Activated T-helper 1 cell treated with anti-CD3 and anti-CD28 coated beads, Interleukin-12 subunit alpha, Interleukin-12 subunit beta, Interleukin-2, Interleukin-4 antibody, amounts not matched to agents 30 ng/mL and 10 ng/mL and 1 ng/mL, durations not matched to agents 14 hours and 24 hours and 36 hours (primary cell): Measurements from ENCODE around the gene ZNF354C. TPM values are rescaled to one million over a fixed set of nuclear protein-coding genes. Genes with fewer than 3 reads are reported as not detected.
"Not testable (repeated sequence)": the region's sequence is repeated elsewhere in the genome, so short reads cannot be mapped to it uniquely, and the experiment has no call there.

Source experiments
- DNase-seq: peaks from one replicate; pipeline ENCODE4 v3.0.0; 2021; ENCODE audit warnings: low spot score
- H3K27ac Mint-ChIP-seq: one replicate; pipeline ENCODE4 v1.8.0; 2021; ENCODE audit warnings: mild to moderate bottlenecking, mixed read lengths
- H3K27me3 Mint-ChIP-seq: one replicate; pipeline ENCODE4 v1.8.0; 2022; ENCODE audit warnings: mild to moderate bottlenecking, moderate library complexity, mixed read lengths; ENCODE audit not compliant: insufficient read depth
- H3K36me3 Mint-ChIP-seq: one replicate; pipeline ENCODE4 v1.8.0; 2021; ENCODE audit warnings: low read depth, mixed read lengths
- H3K4me1 Mint-ChIP-seq: one replicate; pipeline ENCODE4 v1.8.0; 2021; ENCODE audit warnings: low read depth, mixed read lengths
- H3K4me3 Mint-ChIP-seq: one replicate; pipeline ENCODE4 v1.8.0; 2021; ENCODE audit warnings: mild to moderate bottlenecking, moderate library complexity, mixed read lengths
- H3K9me3 Mint-ChIP-seq: one replicate; pipeline ENCODE4 v1.8.0; 2021; ENCODE audit warnings: mixed read lengths
- intact Hi-C: fragments of 100-400 bp; cut with micrococcal nuclease; formaldehyde crosslinking; loops from one replicate; pipeline ENCODE4 v1.15.1; 2024
- total RNA-seq: library from RNA; stranded (reverse); gene quantifications from 2 replicates; pipeline ENCODE4 v1.2.3, GENCODE V29; 2022

The ZNF354C gene
- total RNA-seq, 1 donor from 2014 or later = 4.1 TPM

- Mint-ChIP-seq H3K4me3 (no peak overlapping the region), H3K27me3 (no peaks in the 10 kb centered on the region), H3K9me3 (peaks cover 78% of the 10 kb centered on the region), H3K27ac (no peak overlapping the region), H3K36me3 (peaks cover 51% of the 10 kb centered on the region), H3K4me1 (no peaks in the 10 kb centered on the region)
- intact Hi-C loops = no loop called here
- no peak for DNase-seq
Observed at GRCh38 chr5:179079165-179079987, 19.2 kb downstream of the ZNF354C start.

GRCh38 chr5:179080724-179081123 lies 20.6 kb downstream of the ZNF354C start:
- Mint-ChIP-seq H3K27me3 (no peaks in the 10 kb centered on the region), H3K4me1 (no peaks in the 10 kb centered on the region), H3K27ac (no peak overlapping the region), H3K4me3 (no peak overlapping the region), H3K36me3 (peaks cover 43% of the 10 kb centered on the region), H3K9me3 (peaks cover 80% of the 10 kb centered on the region)
- no peak for DNase-seq
- intact Hi-C loops = no loop called here

GRCh38 chr5:179089502-179089901 lies 29.3 kb downstream of the ZNF354C start:
- intact Hi-C loops = no loop called here
- Mint-ChIP-seq H3K9me3 (peaks cover 73% of the 10 kb centered on the region), H3K27ac (no peak overlapping the region)

GRCh38 chr5:179101282-179101681 lies 41.1 kb downstream of the ZNF354C start:
- H3K4me1 Mint-ChIP-seq = not testable (repeated sequence)
- H3K9me3 Mint-ChIP-seq = peaks cover 31% of the 10 kb centered on the region

More at GRCh38 chr5:179089502-179089901, 29.3 kb downstream of the ZNF354C start:
- Mint-ChIP-seq H3K36me3 (peaks cover 3% of the 10 kb centered on the region), H3K4me3 (no peak overlapping the region), H3K4me1 (no peaks in the 10 kb centered on the region), H3K27me3 (no peaks in the 10 kb centered on the region)
- no peak for DNase-seq

GRCh38 chr5:179110528-179110927 lies 50.4 kb downstream of the ZNF354C start:
- Mint-ChIP-seq H3K9me3 (peaks cover 44% of the 10 kb centered on the region), H3K4me3 (no peak overlapping the region), H3K4me1 (no peaks in the 10 kb centered on the region), H3K27me3 (no peaks in the 10 kb centered on the region), H3K27ac (no peak overlapping the region), H3K36me3 (no peaks in the 10 kb centered on the region)
- no peak for DNase-seq
- intact Hi-C loops = no loop called here

More at GRCh38 chr5:179101282-179101681, 41.1 kb downstream of the ZNF354C start:
- H3K36me3 Mint-ChIP-seq, H3K27me3 Mint-ChIP-seq, H3K27ac Mint-ChIP-seq, intact Hi-C loops, H3K4me3 Mint-ChIP-seq, DNase-seq: not testable (repeated sequence)

GRCh38 chr5:179111267-179112207 lies 51.4 kb downstream of the ZNF354C start:
- Mint-ChIP-seq H3K36me3 (no peaks in the 10 kb centered on the region), H3K27ac (no peak overlapping the region), H3K27me3 (no peaks in the 10 kb centered on the region), H3K9me3 (peaks cover 50% of the 10 kb centered on the region), H3K4me3 (no peak overlapping the region), H3K4me1 (no peaks in the 10 kb centered on the region)
- DNase-seq = no peak
- intact Hi-C loops = no loop called here

- Mint-ChIP-seq H3K4me3 (no peak overlapping the region), H3K9me3 (peaks cover 46% of the 10 kb centered on the region), H3K27me3 (no peaks in the 10 kb centered on the region), H3K4me1 (no peaks in the 10 kb centered on the region), H3K27ac (no peak overlapping the region), H3K36me3 (no peaks in the 10 kb centered on the region)
- DNase-seq = no peak
- intact Hi-C loops = no loop called here
Observed at GRCh38 chr5:179112469-179113142, 52.4 kb downstream of the ZNF354C start.

GRCh38 chr5:179113143-179113530 lies 53.0 kb downstream of the ZNF354C start:
- Mint-ChIP-seq H3K27ac (no peak overlapping the region), H3K36me3 (no peaks in the 10 kb centered on the region)

GRCh38 chr5:179113945-179114641 lies 53.9 kb downstream of the ZNF354C start:
- intact Hi-C loops = no loop called here
- no peak for DNase-seq
- Mint-ChIP-seq H3K27me3 (no peaks in the 10 kb centered on the region), H3K4me1 (no peaks in the 10 kb centered on the region), H3K36me3 (no peaks in the 10 kb centered on the region), H3K27ac (no peak overlapping the region), H3K4me3 (no peak overlapping the region), H3K9me3 (peaks cover 38% of the 10 kb centered on the region)

More at GRCh38 chr5:179113143-179113530, 53.0 kb downstream of the ZNF354C start:
- Mint-ChIP-seq H3K4me3 (no peak overlapping the region), H3K27me3 (no peaks in the 10 kb centered on the region), H3K4me1 (no peaks in the 10 kb centered on the region), H3K9me3 (peaks cover 43% of the 10 kb centered on the region)
- intact Hi-C loops = no loop called here
- DNase-seq = no peak

GRCh38 chr5:179114756-179115155 lies 54.6 kb downstream of the ZNF354C start:
- intact Hi-C loops = no loop called here
- DNase-seq = no peak
- H3K27me3 Mint-ChIP-seq = no peaks in the 10 kb centered on the region
- H3K9me3 Mint-ChIP-seq = peaks cover 34% of the 10 kb centered on the region
- no peaks in the 10 kb centered on the region for H3K36me3 Mint-ChIP-seq
- no peak overlapping the region for H3K27ac Mint-ChIP-seq
- H3K4me1 Mint-ChIP-seq = no peaks in the 10 kb centered on the region
- no peak overlapping the region for H3K4me3 Mint-ChIP-seq

GRCh38 chr5:179115307-179115706 lies 55.1 kb downstream of the ZNF354C start:
- Mint-ChIP-seq H3K36me3 (peaks cover 3% of the 10 kb centered on the region), H3K27ac (no peak overlapping the region), H3K4me3 (no peak overlapping the region), H3K4me1 (no peaks in the 10 kb centered on the region), H3K9me3 (peaks cover 40% of the 10 kb centered on the region), H3K27me3 (no peaks in the 10 kb centered on the region)
- DNase-seq = no peak
- intact Hi-C loops = no loop called here

GRCh38 chr5:179115845-179116524 lies 55.8 kb downstream of the ZNF354C start:
- Mint-ChIP-seq H3K9me3 (peaks cover 36% of the 10 kb centered on the region), H3K36me3 (peaks cover 3% of the 10 kb centered on the region), H3K4me3 (no peak overlapping the region), H3K27me3 (no peaks in the 10 kb centered on the region), H3K4me1 (no peaks in the 10 kb centered on the region), H3K27ac (no peak overlapping the region)
- no peak for DNase-seq
- intact Hi-C loops = no loop called here
